ENCODE data around the gene RNF222. TPM values are rescaled to one million over a fixed set of nuclear protein-coding genes. Genes with fewer than 3 reads are reported as not detected.

The RNF222 gene
- total RNA-seq, 1 experiment from 2014 or later: 0.09 TPM

- no peak within 1 kb of the TSS for H4K5ac ChIP-seq (ENCODE audit: insufficient read length, low read depth, low read length)
- no peak within 1 kb of the TSS for H2BK5ac ChIP-seq (ENCODE audit: insufficient read length, low read length)
- Mint-ChIP-seq H3K27ac (peak within 1 kb of the TSS; percentile 93 to 98 (median 97)), H3K36me3 (ENCODE audit: insufficient read depth in 1 of 3, low read depth in 3 of 3) (peaks cover 5 to 11% (median 9%) of the 10 kb centered on the region in 3 experiments; a peak in 6 of 7 replicates), H3K27me3 (ENCODE audit: low read depth) (no peaks in the 10 kb centered on the region), H3K4me1 (peaks cover 12 to 13% of the 10 kb centered on the region in 2 experiments), H3K4me3 (peak within 1 kb of the TSS; percentile 93 to 97), H3K9me3 (no peaks in the 10 kb centered on the region)
- H4K8ac ChIP-seq (replicated peaks; ENCODE audit: insufficient read length, low read depth, low read length): no peak within 1 kb of the TSS
- H3K14ac ChIP-seq (ENCODE audit: insufficient read depth, low read length): peak within 1 kb of the TSS; percentile 68
- peaks cover 3% of the 10 kb centered on the region; the same call in 1 of the 2 replicates for H3K79me2 ChIP-seq (ENCODE audit: insufficient read depth, low read length)
- no peaks in the 10 kb centered on the region for H4K20me1 ChIP-seq (ENCODE audit: control insufficient read depth, insufficient read depth, insufficient read length)
- H3K4ac ChIP-seq (ENCODE audit: low read depth, low read length): no peak within 1 kb of the TSS
- H3K23ac ChIP-seq (ENCODE audit: insufficient read length, low read depth, low read length): no peak within 1 kb of the TSS
- H3K4me2 ChIP-seq (ENCODE audit: insufficient read depth, insufficient read length, low read length): peak within 1 kb of the TSS; percentile 98
- H2AFZ ChIP-seq (ENCODE audit: low read length): no peak within 1 kb of the TSS
- no peak within 1 kb of the TSS for H3K56ac ChIP-seq (ENCODE audit: insufficient read length, low read depth, low read length)
- no peaks in the 10 kb centered on the region for H3K4me1 ChIP-seq (ENCODE audit: insufficient read depth, low read length)
- WGBS (ENCODE audit: extremely low coverage, insufficient read length, low lambda C conversion rate): no CpG with 5 or more reads among the region's 68 CpGs
- H3K9me3 ChIP-seq (ENCODE audit: control insufficient read depth, low read depth, low read length): no peaks in the 10 kb centered on the region
- no peak within 1 kb of the TSS for H2BK12ac ChIP-seq (ENCODE audit: insufficient read length, low read depth, low read length)
- no peak within 1 kb of the TSS for H2AK5ac ChIP-seq (ENCODE audit: insufficient read length, low read length)
- H3K79me1 ChIP-seq (ENCODE audit: insufficient read depth, low read depth, low read length, poor library complexity, severe bottlenecking): peaks cover 4% of the 10 kb centered on the region
- no peak within 1 kb of the TSS for H4K91ac ChIP-seq (ENCODE audit: insufficient read length, low read depth, low read length)
- no peak within 1 kb of the TSS for H2BK120ac ChIP-seq (ENCODE audit: low read depth, low read length, poor library complexity, severe bottlenecking)
- no peak within 1 kb of the TSS for H3T11ph ChIP-seq (ENCODE audit: low read length)
- peak within 1 kb of the TSS; percentile 75 for H3K9ac ChIP-seq (ENCODE audit: extremely low read depth, insufficient read length, low read length)
- TF ChIP-seq CTCF (conservative IDR thresholded peaks at IDR 0.05): no peak
- H3K23me2 ChIP-seq (ENCODE audit: insufficient read length, low read depth, low read length, poor library complexity, severe bottlenecking): peaks cover 11% of the 10 kb centered on the region
- H3K27me3 ChIP-seq (ENCODE audit: insufficient read depth, low read length): no peaks in the 10 kb centered on the region
- peak within 1 kb of the TSS; percentile 72 for H3K18ac ChIP-seq (ENCODE audit: insufficient read length, low read depth, low read length)
- peak; percentile 100 for DNase-seq
- H2BK20ac ChIP-seq (ENCODE audit: low read depth, low read length, poor library complexity, severe bottlenecking): no peak within 1 kb of the TSS
- no peak within 1 kb of the TSS for H2BK15ac ChIP-seq (ENCODE audit: low read depth, low read length)
- peak within 1 kb of the TSS; percentile 70 for H3K27ac ChIP-seq (ENCODE audit: insufficient read length, low read depth, low read length)
Observed at GRCh38 chr17:8435245-8436168, 37.9 kb upstream of the RNF222 start, which contains the start of gene NDEL1. Gene NDEL1 (plus strand): TSS chr17:8435884. CDS start chr17:8444272, 8,388 bp downstream.

All from H9 (cell line).